ENCODE results near the gene GSTK1. TPM values are rescaled to one million over a fixed set of nuclear protein-coding genes. Genes with fewer than 3 reads are reported as not detected.
"Not testable (repeated sequence)": the region's sequence is repeated elsewhere in the genome, so short reads cannot be mapped to it uniquely, and the experiment has no call there.

The GSTK1 gene
- total RNA-seq, 1 donor: 245 TPM

GRCh38 chr7:143250199-143250598 lies 13.0 kb upstream of the GSTK1 start:
- H3K4me1 ChIP-seq (ENCODE audit: insufficient read depth, low read length): peaks cover 43% of the 10 kb centered on the region
- no peaks in the 10 kb centered on the region for H3K27me3 ChIP-seq (ENCODE audit: insufficient read depth, low read length)
- peaks cover 10% of the 10 kb centered on the region for H3K9me3 ChIP-seq (ENCODE audit: low read depth, low read length)
- no peak overlapping the region for H3K4me3 ChIP-seq (ENCODE audit: low read length)

- H3K27me3 ChIP-seq (ENCODE audit: insufficient read depth, low read length): no peaks in the 10 kb centered on the region
- no peak overlapping the region for H3K4me3 ChIP-seq (ENCODE audit: low read length)
- peaks cover 10% of the 10 kb centered on the region for H3K9me3 ChIP-seq (ENCODE audit: low read depth, low read length)
- H3K4me1 ChIP-seq (ENCODE audit: insufficient read depth, low read length): peaks cover 37% of the 10 kb centered on the region
Measured at GRCh38 chr7:143250822-143251221, 12.4 kb upstream of the GSTK1 start.

- peaks cover 10% of the 10 kb centered on the region for H3K9me3 ChIP-seq (ENCODE audit: low read depth, low read length)
- H3K27me3 ChIP-seq (ENCODE audit: insufficient read depth, low read length): no peaks in the 10 kb centered on the region
- no peak overlapping the region for H3K4me3 ChIP-seq (ENCODE audit: low read length)
- H3K4me1 ChIP-seq (ENCODE audit: insufficient read depth, low read length): peaks cover 34% of the 10 kb centered on the region
Measured at GRCh38 chr7:143252006-143252405, 11.2 kb upstream of the GSTK1 start.

- peaks cover 13% of the 10 kb centered on the region for H3K4me1 ChIP-seq (ENCODE audit: insufficient read depth, low read length)
- no peaks in the 10 kb centered on the region for H3K27me3 ChIP-seq (ENCODE audit: insufficient read depth, low read length)
- no peak overlapping the region for H3K4me3 ChIP-seq (ENCODE audit: low read length)
- peaks cover 10% of the 10 kb centered on the region for H3K9me3 ChIP-seq (ENCODE audit: low read depth, low read length)
Measured at GRCh38 chr7:143255564-143255963, 7.7 kb upstream of the GSTK1 start.

GRCh38 chr7:143256325-143256724 lies 6.9 kb upstream of the GSTK1 start:
- H3K4me3 ChIP-seq (ENCODE audit: low read length): no peak overlapping the region
- H3K27me3 ChIP-seq (ENCODE audit: insufficient read depth, low read length): no peaks in the 10 kb centered on the region
- H3K4me1 ChIP-seq (ENCODE audit: insufficient read depth, low read length): peaks cover 12% of the 10 kb centered on the region
- peaks cover 10% of the 10 kb centered on the region for H3K9me3 ChIP-seq (ENCODE audit: low read depth, low read length)

GRCh38 chr7:143256932-143257331 lies 6.3 kb upstream of the GSTK1 start:
- Histone ChIP-seq H3K4me3 (ENCODE audit: low read length) (no peak overlapping the region), H3K27me3 (ENCODE audit: insufficient read depth, low read length) (no peaks in the 10 kb centered on the region), H3K4me1 (ENCODE audit: insufficient read depth, low read length) (peaks cover 6% of the 10 kb centered on the region), H3K9me3 (ENCODE audit: low read depth, low read length) (peaks cover 10% of the 10 kb centered on the region)

- H3K4me1 ChIP-seq (ENCODE audit: insufficient read depth, low read length): peaks cover 5% of the 10 kb centered on the region
- no peaks in the 10 kb centered on the region for H3K27me3 ChIP-seq (ENCODE audit: insufficient read depth, low read length)
- no peak overlapping the region for H3K4me3 ChIP-seq (ENCODE audit: low read length)
- peaks cover 10% of the 10 kb centered on the region for H3K9me3 ChIP-seq (ENCODE audit: low read depth, low read length)
Measured at GRCh38 chr7:143257501-143257900, 5.7 kb upstream of the GSTK1 start.

GRCh38 chr7:143258831-143259230 lies 4.4 kb upstream of the GSTK1 start:
- peaks cover 11% of the 10 kb centered on the region for H3K4me1 ChIP-seq (ENCODE audit: insufficient read depth, low read length)
- H3K27me3 ChIP-seq (ENCODE audit: insufficient read depth, low read length): no peaks in the 10 kb centered on the region
- no peak overlapping the region for H3K4me3 ChIP-seq (ENCODE audit: low read length)
- H3K9me3 ChIP-seq (ENCODE audit: low read depth, low read length): peaks cover 5% of the 10 kb centered on the region

GRCh38 chr7:143259765-143260164 lies 3.5 kb upstream of the GSTK1 start:
- Histone ChIP-seq H3K27me3 (ENCODE audit: insufficient read depth, low read length) (no peaks in the 10 kb centered on the region), H3K9me3 (ENCODE audit: low read depth, low read length) (no peaks in the 10 kb centered on the region), H3K4me1 (ENCODE audit: insufficient read depth, low read length) (peaks cover 20% of the 10 kb centered on the region), H3K4me3 (ENCODE audit: low read length) (no peak overlapping the region)

- peaks cover 37% of the 10 kb centered on the region for H3K4me1 ChIP-seq (ENCODE audit: insufficient read depth, low read length)
- no peak overlapping the region for H3K4me3 ChIP-seq (ENCODE audit: low read length)
- no peaks in the 10 kb centered on the region for H3K9me3 ChIP-seq (ENCODE audit: low read depth, low read length)
- H3K27me3 ChIP-seq (ENCODE audit: insufficient read depth, low read length): no peaks in the 10 kb centered on the region
Measured at GRCh38 chr7:143261901-143262300, 1.3 kb upstream of the GSTK1 start.

- Histone ChIP-seq H3K4me1 (ENCODE audit: insufficient read depth, low read length) (peaks cover 41% of the 10 kb centered on the region), H3K4me3 (ENCODE audit: low read length) (peak overlapping the region; percentile 75)
- not testable (repeated sequence) for H3K27me3 ChIP-seq (ENCODE audit: insufficient read depth, low read length); H3K9me3 ChIP-seq (ENCODE audit: low read depth, low read length)
Measured at GRCh38 chr7:143264196-143264568, 941 bp downstream of the GSTK1 start.

GRCh38 chr7:143265017-143265693 lies 1.9 kb downstream of the GSTK1 start:
- Histone ChIP-seq H3K27me3 (ENCODE audit: insufficient read depth, low read length) (no peaks in the 10 kb centered on the region), H3K4me3 (ENCODE audit: low read length) (peak overlapping the region; percentile 2), H3K9me3 (ENCODE audit: low read depth, low read length) (no peaks in the 10 kb centered on the region), H3K4me1 (ENCODE audit: insufficient read depth, low read length) (peaks cover 42% of the 10 kb centered on the region)

GRCh38 chr7:143269251-143269650 lies 6.0 kb downstream of the GSTK1 start:
- H3K4me3 ChIP-seq (ENCODE audit: low read length): no peak overlapping the region
- H3K9me3 ChIP-seq (ENCODE audit: low read depth, low read length): no peaks in the 10 kb centered on the region
- H3K27me3 ChIP-seq (ENCODE audit: insufficient read depth, low read length): no peaks in the 10 kb centered on the region
- peaks cover 30% of the 10 kb centered on the region for H3K4me1 ChIP-seq (ENCODE audit: insufficient read depth, low read length)

GRCh38 chr7:143271240-143271639 lies 8.0 kb downstream of the GSTK1 start:
- Histone ChIP-seq H3K4me3 (ENCODE audit: low read length) (no peak overlapping the region), H3K27me3 (ENCODE audit: insufficient read depth, low read length) (no peaks in the 10 kb centered on the region), H3K9me3 (ENCODE audit: low read depth, low read length) (no peaks in the 10 kb centered on the region), H3K4me1 (ENCODE audit: insufficient read depth, low read length) (peaks cover 12% of the 10 kb centered on the region)

GRCh38 chr7:143272871-143273270 lies 9.6 kb downstream of the GSTK1 start:
- peaks cover 4% of the 10 kb centered on the region for H3K4me1 ChIP-seq (ENCODE audit: insufficient read depth, low read length)
- no peaks in the 10 kb centered on the region for H3K9me3 ChIP-seq (ENCODE audit: low read depth, low read length)
- no peaks in the 10 kb centered on the region for H3K27me3 ChIP-seq (ENCODE audit: insufficient read depth, low read length)
- H3K4me3 ChIP-seq (ENCODE audit: low read length): no peak overlapping the region

Measured in mononuclear cell (primary cell).